NCI-H1417 treated with DMSO at 0.1 percent for 48 hours (cell line): ENCODE measurements around the gene CRHR2.
"Not testable (repeated sequence)": the region's sequence is repeated elsewhere in the genome, so short reads cannot be mapped to it uniquely, and the experiment has no call there.

ENCODE experiments used
- DNase-seq: peaks from one replicate; lab custom pipeline; 2025; lab: John Stamatoyannopoulos, UW

Gene CRHR2

DNA sequence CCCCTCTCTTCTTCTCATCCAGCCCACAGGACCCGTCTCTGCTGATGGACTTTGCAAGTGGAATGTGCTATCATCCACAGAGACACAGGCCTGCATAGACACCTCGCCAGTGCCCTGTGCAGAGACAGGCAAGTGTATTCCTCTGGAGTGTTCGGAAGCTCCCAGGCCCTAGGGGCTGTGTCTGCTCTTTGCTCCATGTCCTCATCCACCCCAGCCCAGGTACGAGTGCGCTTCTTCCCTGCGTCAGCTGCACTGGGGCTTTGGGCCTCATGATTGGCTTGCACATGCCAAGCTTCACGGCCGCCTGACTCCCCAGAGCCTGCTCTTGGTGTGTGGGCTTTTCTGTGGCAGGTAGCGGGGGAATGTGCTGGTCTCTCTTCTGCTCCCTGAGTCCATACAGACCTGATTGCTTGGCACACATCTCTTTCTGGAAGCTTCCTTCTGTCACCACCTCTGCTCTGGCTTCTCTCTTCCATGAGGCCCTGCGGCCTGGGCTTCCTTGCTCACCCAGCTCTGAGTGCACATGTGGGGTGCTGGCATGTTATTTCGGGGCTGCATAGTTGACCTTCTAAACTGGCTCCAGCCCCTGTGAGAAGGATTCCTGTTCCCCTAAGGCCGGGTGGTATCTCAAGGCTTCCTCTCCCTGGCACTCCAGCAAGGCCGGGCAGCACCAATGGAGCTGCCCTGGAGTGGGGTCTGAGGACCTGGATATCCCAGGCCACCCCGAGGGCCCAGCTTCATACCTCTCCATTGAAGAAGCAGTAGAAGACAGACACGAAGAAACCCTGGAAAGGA is 27.8 kb downstream of the CRHR2 start:
- no peak for DNase-seq

DNA sequence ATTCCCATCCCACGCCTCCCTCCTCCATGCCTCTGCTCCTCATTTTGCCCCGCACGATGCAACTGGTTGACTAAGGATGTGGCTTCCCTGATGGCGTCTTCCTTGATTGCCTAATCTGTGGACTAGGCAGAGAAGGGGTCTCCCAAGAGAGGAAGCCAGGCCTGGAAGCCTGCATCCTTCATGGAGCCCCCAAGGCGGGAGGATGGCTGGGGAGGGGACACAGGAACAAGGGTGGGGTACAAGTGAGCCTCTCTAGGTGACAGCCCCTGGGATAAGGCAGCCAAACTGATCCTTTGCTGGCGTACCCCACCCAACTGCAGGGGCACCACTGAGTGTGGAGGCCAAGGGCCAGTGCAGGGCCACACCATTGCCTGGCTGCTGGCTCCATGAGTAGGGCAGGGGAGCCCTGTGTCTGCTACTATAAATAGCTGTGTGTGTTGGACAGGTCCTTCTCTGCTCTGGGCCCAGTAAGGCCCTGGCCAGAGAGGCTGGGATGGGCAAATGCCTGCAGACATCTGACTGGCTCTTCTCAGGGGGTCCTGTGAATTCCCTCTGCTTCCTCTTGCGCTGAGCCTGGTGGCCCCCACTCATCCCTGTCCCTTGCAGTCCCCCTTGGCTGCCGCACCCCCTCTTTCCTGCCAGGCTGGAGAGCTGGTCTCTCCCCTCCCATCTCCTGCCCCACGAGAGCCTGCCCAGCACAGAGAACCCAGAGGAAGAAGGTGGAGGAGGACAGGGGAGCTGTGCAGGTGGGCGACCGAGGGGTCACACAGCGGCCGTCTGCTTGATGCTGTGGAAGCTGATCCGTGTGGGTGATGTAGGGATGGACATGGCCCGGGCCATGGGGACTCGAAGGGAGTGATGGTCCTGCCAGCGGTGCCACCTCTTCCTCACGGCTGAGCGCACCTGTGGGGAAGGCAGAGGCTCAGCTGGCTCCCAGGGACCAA is 29.3 kb downstream of the CRHR2 start:
- no peak for DNase-seq

DNA sequence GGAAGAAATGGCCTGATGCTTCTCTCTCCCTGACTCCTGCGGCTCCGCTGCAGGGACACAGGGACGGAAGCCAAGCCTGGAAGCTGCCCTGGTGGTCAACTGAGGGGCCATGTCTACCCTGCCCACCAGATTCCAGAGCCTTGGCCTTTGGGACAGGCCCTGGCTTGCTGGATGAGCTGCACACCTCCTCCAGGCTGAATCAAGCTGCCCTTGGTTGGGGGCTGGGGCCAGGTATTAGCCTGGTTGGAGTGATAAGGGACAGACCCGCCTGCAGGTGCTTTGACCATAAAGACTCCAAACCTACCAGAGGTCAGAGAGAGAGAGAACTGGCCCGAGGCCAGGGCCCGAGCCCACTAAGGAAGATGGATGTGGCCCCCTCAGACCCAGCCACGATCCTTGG is 30.1 kb downstream of the CRHR2 start:
- DNase-seq, result no peak

DNA sequence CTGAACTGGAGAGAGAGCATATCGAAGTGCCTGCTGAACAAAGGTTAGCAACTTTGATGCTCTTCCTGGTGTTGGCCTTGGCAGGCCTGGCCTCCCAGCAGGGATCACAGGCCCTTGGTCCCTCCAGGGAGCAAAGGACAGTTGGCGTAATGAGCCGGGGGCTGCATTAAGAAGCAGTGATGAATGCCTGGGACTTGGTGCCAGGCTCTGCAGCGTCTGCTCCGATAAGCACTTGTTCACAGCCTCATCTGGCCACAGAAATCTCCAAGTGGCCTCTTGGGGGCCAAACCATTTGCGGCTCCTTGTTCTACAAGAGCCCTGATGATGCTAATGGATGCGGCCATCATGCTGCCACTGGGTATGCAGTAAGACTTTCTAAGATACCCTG is 31.8 kb downstream of the CRHR2 start:
- no peak for DNase-seq

DNA sequence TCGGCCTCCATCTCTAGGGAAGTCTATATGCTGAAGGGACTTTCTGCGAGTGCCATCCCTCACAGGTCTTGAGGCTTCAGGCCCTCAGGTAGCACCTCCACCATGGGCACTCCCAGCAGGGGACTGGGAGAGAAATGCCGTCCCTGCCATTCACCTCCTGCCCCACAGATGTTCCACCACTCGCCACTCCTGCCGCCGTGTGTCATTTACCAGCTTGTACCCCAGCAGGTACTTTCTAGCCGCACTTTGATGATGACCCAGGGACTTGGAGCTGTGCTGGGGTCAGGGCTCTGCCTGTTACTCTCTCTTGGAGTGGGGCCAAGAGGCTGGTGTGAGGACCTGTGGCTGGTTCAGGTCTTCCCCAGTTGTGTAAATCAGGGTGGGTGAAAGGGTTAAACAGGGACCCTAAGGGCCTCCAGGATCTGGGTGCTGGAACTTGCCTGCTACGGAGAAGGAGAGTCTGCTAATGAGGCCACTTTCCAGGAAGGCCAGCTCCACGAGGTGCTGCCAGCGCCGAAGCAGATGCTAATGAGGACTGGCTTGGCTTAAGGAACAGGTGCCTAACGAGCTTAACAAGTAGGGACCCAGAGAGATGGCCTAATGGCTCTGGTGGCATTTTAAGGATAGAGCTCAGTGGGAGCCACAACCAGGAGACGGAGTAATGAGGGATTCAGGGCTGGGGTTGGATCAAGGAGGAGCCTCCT is 32.4 kb downstream of the CRHR2 start:
- no peak for DNase-seq

DNA sequence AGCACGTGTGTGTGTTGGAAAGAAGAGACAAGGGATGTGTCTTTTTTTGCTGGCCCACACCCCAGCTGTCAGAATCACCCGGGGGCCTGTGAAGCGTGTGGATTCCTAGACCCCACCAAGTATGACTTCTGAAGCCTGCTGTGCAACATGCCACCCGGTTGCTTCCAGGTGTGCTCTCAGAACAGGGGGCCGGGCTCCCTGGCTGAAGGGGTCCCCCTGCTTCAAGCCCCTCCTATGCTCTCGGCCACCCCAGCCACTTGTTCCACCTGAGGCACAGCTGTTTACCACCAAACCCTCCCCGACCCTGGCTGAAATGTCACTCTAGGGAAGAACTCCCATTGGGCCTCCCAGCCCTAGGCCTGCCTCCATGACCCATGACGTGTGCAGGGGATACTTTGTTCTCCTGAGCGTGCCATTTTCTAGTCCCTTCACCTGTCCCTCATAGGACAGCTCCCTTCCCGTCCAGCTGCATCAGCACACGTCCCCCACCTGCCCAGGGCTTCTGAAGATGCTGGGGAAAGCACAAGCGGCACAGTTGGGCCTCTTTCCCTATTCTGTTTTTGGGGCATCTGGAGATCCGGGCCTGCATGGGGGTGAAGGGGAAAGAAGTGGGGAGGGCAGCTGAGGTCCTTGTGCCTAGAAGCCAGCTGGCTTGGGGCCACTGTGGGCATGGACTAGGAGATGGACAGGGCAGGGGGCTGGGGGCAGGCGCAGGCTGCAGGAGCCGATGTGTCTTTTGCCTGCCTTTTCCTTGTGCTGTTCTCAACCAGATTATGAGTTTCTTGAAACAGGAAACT is 33.3 kb downstream of the CRHR2 start:
- no peak for DNase-seq

DNA sequence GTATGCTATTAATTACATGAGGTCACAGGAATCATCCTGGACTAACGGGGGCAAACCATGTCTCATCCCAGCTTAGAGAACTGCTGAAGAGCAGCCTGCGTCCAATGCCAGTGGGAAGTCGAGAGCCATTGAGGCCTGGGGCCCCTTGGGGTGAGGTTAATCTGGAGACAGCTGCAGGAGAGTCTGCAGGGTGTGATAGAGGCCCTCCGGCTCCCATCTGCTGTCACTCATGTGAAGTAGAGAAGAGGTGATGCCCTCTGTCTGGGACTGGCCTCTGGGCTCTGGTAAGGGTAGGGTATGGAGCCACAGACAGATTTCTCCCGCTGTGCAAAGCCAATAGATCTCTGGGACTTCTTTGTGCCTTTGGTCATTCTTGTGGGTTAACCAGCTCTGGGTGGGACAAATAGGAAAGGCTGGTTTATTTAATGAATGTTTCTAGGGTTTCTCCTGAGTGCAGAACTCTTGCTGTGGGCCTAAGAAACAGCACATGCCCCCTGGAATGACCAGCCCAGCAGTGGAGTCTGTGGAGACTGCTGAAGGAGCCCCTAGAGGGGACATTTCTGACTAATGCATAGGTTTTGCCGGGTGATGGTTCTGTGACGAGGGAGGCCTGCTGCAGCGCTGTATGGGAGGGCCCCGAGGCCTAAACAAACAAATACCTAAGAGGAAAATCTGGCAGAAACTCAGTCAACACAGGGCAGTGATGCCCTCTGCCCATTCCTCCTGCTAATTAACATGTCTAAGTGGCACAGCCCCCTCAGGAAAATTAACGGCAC is 34.5 kb downstream of the CRHR2 start:
- no peak for DNase-seq

DNA sequence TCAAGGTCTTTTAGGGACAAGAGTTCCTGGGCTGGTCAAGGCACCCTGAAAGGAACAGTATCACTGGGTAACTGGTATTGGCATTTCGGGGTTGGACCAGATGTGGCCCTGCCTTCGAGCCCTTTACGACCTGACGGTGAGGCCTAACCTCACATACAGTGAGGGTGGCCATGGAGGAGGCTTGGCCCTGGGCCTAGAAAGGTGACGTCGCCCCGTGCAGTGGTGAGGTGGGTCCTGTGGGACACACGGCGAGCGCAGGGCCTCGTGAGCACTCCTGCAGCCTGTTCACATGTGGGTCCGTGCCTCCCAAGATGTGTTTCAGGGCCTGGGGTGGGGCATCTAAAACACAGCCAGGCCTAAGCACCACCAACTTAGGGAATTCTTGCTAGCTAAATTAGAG is 36.1 kb downstream of the CRHR2 start:
- no peak for DNase-seq

DNA sequence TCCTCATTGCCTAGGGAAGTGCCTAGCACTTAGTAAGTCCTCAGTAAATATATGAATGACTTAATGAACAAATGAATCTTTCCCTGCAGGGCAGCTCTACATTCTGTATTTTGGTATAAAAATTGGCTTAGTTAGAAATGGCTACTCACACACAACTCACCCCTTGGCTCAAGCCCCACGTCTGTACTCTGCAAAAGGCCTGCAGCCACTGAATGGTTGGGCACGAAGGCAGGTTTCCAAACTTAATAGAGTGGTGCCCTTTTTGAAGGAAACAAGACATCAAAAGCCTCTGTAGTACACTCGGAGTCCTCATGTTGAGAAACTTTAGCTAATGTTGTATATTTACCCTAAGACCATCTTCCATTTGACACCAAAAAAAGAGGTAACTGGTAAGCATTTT is 36.6 kb downstream of the CRHR2 start:
- no peak for DNase-seq

DNA sequence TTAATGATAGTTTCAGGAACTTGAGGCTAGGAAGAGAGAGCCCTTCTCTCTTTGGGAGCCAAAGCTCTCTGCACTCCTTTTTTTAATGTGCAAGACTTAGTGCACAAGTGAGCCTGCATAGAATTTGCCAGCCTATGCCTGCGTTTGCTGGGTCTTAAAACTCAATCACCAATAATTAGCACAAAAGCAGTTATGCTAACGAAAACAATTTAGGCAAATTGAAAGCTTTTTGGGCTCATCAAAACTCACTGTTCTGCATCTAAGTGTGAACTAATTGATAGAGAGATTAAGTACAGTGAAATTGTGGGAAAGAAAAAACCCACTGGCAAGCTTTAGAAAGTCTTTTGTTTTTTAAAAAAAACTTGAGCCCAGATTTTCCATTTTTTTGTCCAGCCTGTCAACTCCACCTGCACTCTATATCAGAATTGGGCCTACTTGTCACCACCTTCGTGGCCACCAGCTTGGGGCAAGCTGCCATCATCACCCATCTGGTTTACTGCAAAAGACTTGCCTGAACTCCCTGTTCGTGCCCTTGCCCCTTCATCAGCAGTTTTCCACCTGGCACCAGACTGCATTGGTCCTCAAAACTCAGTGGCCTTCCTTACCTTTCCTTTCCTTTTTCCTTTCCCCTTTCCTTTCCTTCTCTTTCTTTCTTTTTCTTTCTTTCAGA is 37.8 kb downstream of the CRHR2 start:
- DNase-seq, result no peak

DNA sequence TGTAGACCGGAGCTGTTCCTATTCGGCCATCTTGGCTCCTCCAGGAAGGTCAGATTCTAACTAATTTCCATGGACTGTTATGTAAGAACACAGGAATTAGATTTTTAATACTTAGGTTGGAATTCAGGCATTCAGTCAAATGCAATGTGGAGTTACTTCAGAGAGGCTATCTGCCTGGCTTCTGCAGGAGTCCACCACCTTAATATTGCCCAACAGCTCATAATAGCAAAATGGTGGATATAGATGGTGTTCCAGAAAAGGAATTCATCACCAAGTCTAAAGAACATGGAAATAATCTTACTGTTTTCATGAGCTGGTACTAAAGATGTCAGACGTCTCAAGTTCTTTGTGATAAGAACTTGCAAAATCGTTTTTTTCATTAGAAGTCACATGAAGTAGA is 39.5 kb downstream of the CRHR2 start:
- no peak for DNase-seq

DNA sequence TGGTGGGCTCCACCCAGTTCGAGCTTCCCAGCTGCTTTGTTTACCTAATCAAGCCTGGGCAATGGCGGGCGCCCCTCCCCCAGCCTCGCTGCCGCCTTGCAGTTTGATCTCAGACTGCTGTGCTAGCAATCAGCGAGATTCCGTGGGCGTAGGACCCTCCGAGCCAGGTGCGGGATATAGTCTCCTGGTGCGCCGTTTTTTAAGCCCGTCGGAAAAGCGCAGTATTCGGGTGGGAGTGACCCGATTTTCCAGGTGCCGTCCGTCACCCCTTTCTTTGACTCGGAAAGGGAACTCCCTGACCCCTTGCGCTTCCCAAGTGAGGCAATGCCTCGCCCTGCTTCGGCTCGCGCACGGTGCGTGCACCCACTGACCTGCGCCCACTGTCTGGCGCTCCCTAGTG is 39.9 kb downstream of the CRHR2 start:
- not testable (repeated sequence) for DNase-seq

DNA sequence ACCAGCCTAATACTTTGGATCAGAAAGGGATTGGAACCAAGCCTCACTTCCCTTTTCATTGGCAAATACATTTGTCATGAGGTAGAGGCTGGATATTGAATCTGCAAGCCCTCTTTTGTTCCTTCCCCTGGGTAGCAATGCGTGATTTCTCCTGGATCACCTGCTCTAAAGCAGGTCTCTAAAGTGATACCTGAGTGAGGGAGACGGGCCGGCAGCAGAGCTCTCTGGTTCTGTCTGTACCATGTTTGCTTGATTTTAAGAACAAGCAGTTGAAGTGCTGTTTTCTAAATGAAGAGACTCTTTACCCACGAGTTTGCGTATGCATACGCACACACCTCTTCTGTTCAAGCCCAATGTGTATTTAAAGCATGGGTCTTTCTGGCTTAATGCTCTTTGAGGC is 46.5 kb downstream of the CRHR2 start:
- no peak for DNase-seq

DNA sequence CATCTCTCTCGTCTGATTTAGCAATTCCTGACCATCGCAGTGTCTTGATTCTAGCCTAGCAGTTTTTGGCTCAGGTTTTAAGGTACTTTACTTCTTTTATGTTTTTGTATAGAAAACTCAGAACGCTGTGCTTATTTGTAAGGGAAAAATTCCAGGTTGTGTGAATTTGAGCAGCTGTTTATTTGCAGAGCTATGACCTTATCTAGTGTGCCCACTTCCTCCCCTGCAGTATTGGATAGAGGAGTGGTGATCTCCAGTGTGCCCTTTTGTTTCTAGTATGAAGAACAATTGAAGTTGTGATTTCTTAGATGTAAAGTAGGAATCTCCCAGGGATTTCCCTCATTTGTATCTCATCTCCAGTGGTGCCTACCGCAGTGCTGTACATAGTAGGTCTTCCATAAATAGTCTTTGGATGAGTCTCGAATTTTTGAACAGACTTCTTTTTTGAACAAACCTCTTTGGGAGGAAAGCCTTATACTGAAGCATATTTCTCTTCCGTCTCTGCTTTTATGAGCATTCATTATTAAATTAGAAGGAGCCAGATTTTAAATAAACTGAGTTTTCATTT is 47.5 kb downstream of the CRHR2 start:
- DNase-seq, result no peak

DNA sequence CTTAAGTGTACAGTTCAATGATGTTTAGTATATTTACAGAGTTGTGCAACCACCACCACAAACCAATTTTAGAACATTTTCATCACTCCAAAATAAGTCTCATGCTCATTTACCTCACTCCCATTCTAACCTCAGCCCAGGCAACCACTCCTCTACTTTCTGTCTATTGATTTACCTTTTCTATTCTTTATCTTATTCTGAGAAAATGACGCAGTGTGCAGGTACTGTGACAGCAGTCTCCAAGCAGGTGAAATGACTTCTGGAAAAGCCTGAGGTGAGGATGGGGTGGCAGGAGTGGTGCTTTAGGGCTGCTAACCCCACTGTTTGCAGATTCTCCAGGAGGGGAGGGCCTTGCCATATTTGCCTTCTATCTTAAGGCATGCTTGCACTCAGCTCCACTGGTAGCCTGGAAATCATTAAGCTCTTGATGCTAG is 48.0 kb downstream of the CRHR2 start:
- no peak for DNase-seq

DNA sequence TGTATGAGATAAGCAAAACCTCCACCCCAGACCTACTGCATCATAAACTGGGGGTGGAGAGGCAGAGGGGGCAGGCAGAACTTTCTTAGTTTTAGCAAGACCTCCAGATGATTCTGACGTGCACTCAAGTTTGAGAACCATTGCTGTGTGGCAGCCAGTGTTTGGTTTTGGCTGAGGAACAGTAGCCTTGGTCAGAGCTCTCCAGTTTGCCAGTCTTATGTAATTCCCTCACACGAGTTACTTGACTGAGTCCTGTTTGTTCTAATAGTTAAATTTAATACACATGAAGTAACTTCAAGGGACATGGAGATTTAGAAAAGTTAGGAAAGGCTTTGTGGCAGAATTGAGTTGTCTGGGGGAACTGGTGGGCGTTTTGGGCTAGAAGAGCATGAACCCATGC is 49.0 kb downstream of the CRHR2 start:
- DNase-seq, result no peak

DNA sequence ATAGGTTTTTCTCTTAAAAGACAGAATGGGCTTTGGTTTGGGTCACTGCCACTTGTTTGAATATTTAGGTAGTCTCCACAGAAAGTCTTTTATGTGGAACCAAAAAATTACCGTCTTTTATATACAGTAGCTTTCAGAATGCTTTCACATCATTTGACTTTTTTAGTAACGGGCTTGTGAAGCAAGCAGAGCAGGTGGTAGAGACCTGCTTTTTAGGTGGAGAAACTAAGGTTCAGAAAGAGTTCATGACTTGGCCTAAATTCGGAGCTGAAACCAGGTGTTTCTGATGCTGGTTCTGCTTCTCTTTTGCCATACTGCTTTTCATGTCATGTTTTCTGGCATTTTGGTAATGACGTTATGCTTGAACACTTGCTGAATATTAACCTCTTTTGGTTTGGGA is 51.3 kb downstream of the CRHR2 start:
- DNase-seq, result no peak

DNA sequence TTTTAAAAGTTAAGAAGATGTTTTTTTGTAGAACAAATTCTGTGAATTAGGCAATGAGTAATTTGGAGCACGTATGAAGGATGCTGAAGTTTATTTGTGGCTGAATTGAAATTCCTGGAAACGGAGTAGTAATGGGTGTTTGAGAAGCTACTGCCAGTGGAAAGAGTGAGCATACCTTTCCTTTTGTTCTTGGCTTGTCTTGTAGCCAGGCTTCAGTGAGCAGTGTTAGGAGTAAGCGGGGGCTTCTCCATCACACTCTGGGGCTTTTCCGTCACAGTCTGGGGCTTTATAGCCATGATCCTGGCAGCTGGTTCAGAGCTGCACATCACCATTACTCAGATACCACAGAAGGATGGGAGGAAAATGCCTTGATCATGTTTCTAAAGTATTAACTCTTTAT is 55.2 kb downstream of the CRHR2 start:
- no peak for DNase-seq

DNA sequence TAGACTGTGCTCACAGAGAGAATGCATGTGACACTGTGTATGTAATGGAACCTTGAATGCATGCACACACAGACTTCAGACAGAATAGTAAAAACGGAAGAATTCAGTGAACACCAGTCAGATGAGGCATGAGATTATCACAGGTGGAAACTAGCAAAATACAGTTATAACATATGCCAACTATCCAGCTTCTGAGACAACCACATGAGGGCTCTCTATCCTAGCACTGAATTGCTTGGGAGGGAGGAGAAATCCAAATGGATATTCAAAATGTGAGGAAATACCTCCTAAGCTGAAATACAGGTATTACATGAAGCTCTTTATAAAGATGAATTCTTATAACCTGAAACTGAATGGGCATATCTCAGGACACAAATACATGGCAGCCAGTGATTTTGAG is 57.0 kb downstream of the CRHR2 start:
- DNase-seq, result no peak

DNA sequence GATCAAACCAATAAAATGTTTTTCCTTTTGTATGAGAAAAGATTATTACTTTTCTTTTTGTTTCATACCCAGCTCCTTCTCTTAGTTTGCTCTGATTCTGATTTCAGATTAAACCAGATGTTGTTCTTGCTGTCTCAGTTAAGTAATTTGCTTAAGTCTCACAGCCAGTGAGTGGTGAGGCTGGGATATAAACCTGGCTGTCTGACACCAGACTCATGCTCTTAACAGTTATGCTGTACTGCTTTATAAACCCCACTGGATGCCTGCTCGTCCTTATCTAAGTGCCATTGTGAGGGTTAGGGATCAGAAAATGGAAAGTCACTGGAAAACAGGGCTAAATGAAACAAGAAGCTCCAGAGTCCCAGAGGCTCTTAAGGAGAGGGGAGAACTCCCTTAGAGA is 63.3 kb downstream of the CRHR2 start:
- no peak for DNase-seq
